Adipocyte (in vitro differentiated cells): ENCODE data around the gene OSCP1.

ENCODE experiments used
- DNase-seq: peaks from one replicate; pipeline ENCODE4 v3.0.0-alpha.2; 2015; ENCODE audit warnings: low read depth
- H3K27me3 ChIP-seq: replicated peaks from 2 replicates; pipeline ENCODE4 v1.7.0; 2013; ENCODE audit warnings: mild to moderate bottlenecking, low read length, moderate library complexity; ENCODE audit not compliant: control insufficient read depth, insufficient read depth
- H3K36me3 ChIP-seq: 2 replicates; pipeline ENCODE4 v1.7.0; 2013; ENCODE audit warnings: low read length, mild to moderate bottlenecking, moderate library complexity; ENCODE audit not compliant: control insufficient read depth, insufficient read depth, severe bottlenecking
- H3K4me1 ChIP-seq: 2 replicates; pipeline ENCODE4 v1.7.0; 2013; ENCODE audit warnings: mild to moderate bottlenecking, low read length, moderate library complexity; ENCODE audit not compliant: control insufficient read depth, insufficient read depth
- H3K4me3 ChIP-seq: 2 replicates; pipeline ENCODE4 v1.7.0; 2013; ENCODE audit warnings: mild to moderate bottlenecking, low read length, moderate library complexity
- H3K9ac ChIP-seq: 2 replicates; pipeline ENCODE4 v1.7.0; 2013; ENCODE audit warnings: mild to moderate bottlenecking, low read length, moderate library complexity
- H3K9me3 ChIP-seq: 2 replicates; pipeline ENCODE4 v1.7.0; 2013; ENCODE audit warnings: mild to moderate bottlenecking, low read length, moderate library complexity; ENCODE audit not compliant: control insufficient read depth

Gene OSCP1

DNA sequence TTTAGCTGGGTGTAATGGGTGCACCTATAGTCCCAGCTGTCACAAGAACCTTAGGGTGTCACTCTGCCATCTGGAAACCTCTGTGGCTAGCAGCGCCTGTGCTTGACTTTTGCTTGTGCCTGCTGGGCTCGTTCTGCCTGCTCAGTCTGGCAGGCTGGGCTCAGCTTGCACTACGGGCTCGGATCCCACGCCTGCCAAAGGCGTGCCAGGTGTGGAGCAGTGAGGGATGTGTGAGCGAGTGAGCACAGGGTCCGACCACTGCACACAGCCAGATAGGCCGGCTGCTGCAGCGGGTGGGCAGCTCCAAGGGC, 49.8 kb downstream of the OSCP1 start:
- Histone ChIP-seq H3K27me3 (no peaks in the 10 kb centered on the region), H3K4me3 (peak overlapping the region; percentile 66), H3K9me3 (no peaks in the 10 kb centered on the region), H3K36me3 (no peaks in the 10 kb centered on the region), H3K4me1 (peaks cover 14% of the 10 kb centered on the region), H3K9ac (peak overlapping the region; percentile 82)
- no peak for DNase-seq

DNA sequence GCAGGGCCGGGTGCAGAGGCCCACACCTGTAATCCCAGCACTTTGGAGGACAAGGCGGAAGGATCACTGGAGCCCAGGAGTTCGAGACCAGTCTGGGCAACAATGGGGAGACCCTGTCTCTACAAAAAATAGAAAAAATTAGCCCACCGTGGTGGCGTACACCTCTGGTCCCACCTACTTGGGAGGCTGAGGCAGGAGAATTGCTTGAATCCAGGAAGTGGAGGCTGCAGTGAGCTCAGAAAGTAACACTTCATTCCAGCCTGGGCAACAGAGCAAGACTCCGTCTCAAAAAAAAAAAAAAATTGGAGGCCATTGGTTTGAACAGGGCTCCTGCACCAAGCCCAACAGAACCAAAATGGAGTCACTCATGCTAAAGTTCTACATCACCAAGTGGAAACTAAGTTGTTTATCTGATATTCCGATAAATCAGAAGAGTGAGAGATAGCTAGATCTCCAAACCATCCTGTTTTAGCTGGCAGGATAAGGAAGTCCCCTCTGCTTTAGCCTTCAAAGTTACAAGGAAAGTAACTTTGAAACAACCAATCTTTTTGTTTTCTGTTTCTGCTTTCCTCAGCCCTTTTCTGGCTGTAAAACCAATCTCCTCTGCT, 51.8 kb downstream of the OSCP1 start:
- H3K27me3 ChIP-seq, result no peaks in the 10 kb centered on the region
- H3K4me3 ChIP-seq, result peak overlapping the region; percentile 99
- peak overlapping the region; percentile 97 for H3K9ac ChIP-seq
- H3K9me3 ChIP-seq, result no peaks in the 10 kb centered on the region
- peaks cover 14% of the 10 kb centered on the region for H3K4me1 ChIP-seq
- no peak for DNase-seq
- H3K36me3 ChIP-seq, result peaks cover 6% of the 10 kb centered on the region

- Histone ChIP-seq H3K9ac (peak within 1 kb of the TSS; percentile 97), H3K27me3 (no peaks in the 10 kb centered on the region), H3K36me3 (peaks cover 15% of the 10 kb centered on the region), H3K9me3 (no peaks in the 10 kb centered on the region), H3K4me1 (peaks cover 14% of the 10 kb centered on the region), H3K4me3 (peak within 1 kb of the TSS; percentile 99)
- DNase-seq, result peak; percentile 100
Observed at GRCh38 chr1:36397378-36398230, 52.6 kb downstream of the OSCP1 start, which contains the start of gene LSM10. TSS of gene LSM10 (minus strand) at chr1:36397908. CDS start at chr1:36394129, 3,779 bp downstream.

DNA sequence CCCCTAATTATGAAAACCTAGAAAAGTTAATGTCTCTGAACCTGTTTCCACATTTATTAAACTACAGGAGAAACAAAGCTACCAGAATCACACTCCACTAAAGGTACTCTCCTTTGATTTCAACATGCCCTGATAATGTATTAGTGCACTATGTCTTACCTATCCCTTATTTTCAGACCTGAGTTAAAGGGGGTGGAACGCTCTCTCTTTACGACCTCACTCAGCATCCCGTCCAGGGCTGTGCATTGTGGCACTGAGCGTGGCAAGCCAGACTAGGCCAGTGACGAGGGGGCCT, 53.2 kb downstream of the OSCP1 start:
- H3K27me3 ChIP-seq, result no peaks in the 10 kb centered on the region
- peaks cover 21% of the 10 kb centered on the region for H3K36me3 ChIP-seq
- H3K4me1 ChIP-seq, result peaks cover 14% of the 10 kb centered on the region
- H3K9me3 ChIP-seq, result no peaks in the 10 kb centered on the region
- peak overlapping the region; percentile 99 for H3K4me3 ChIP-seq
- H3K9ac ChIP-seq, result peak overlapping the region; percentile 97
- DNase-seq, result no peak

GRCh38 chr1:36396359-36396758, 53.9 kb downstream of the OSCP1 start:
- Histone ChIP-seq H3K4me3 (no peak overlapping the region), H3K9me3 (no peaks in the 10 kb centered on the region), H3K9ac (peak overlapping the region; percentile 97), H3K36me3 (peaks cover 27% of the 10 kb centered on the region), H3K4me1 (peaks cover 14% of the 10 kb centered on the region), H3K27me3 (no peaks in the 10 kb centered on the region)
- no peak for DNase-seq

GRCh38 chr1:36393686-36394085, 56.6 kb downstream of the OSCP1 start:
- no peak overlapping the region for H3K9ac ChIP-seq
- H3K27me3 ChIP-seq, result no peaks in the 10 kb centered on the region
- H3K4me1 ChIP-seq, result peaks cover 16% of the 10 kb centered on the region
- no peak for DNase-seq
- no peak overlapping the region for H3K4me3 ChIP-seq
- H3K9me3 ChIP-seq, result no peaks in the 10 kb centered on the region
- H3K36me3 ChIP-seq, result peaks cover 40% of the 10 kb centered on the region

- Histone ChIP-seq H3K9me3 (no peaks in the 10 kb centered on the region), H3K4me1 (peaks cover 19% of the 10 kb centered on the region), H3K9ac (no peak overlapping the region), H3K36me3 (peaks cover 40% of the 10 kb centered on the region), H3K4me3 (no peak overlapping the region), H3K27me3 (no peaks in the 10 kb centered on the region)
- no peak for DNase-seq
Observed at GRCh38 chr1:36392836-36393235, 57.4 kb downstream of the OSCP1 start.

- peaks cover 24% of the 10 kb centered on the region for H3K4me1 ChIP-seq
- H3K27me3 ChIP-seq, result no peaks in the 10 kb centered on the region
- no peaks in the 10 kb centered on the region for H3K9me3 ChIP-seq
- no peak overlapping the region for H3K4me3 ChIP-seq
- peaks cover 40% of the 10 kb centered on the region for H3K36me3 ChIP-seq
- DNase-seq, result no peak
- H3K9ac ChIP-seq, result no peak overlapping the region
Observed at GRCh38 chr1:36391271-36391670, 59.0 kb downstream of the OSCP1 start.

- no peak overlapping the region for H3K9ac ChIP-seq
- no peak for DNase-seq
- no peak overlapping the region for H3K4me3 ChIP-seq
- H3K9me3 ChIP-seq, result no peaks in the 10 kb centered on the region
- H3K27me3 ChIP-seq, result no peaks in the 10 kb centered on the region
- H3K4me1 ChIP-seq, result peaks cover 22% of the 10 kb centered on the region
- peaks cover 40% of the 10 kb centered on the region for H3K36me3 ChIP-seq
Observed at GRCh38 chr1:36390411-36390810, 59.8 kb downstream of the OSCP1 start.

DNA sequence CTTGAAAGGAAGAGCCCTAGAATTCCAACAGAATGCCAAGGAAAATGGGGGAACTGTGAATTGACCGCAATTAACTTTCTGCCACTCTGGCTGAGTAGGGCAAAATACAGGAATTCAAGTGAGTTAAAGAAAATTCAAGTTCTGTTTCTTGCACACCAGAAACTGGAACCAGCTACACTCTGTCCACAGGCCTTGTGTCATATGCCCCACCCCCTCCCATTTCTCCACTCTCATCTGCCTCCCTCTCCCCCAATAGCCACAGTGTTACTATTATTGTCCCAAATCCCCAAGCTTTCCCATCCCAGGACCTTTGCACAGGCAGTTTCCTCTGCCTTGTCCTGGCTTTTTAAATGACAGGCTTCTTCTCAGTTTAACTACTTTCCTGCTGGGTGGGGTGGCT, 60.3 kb downstream of the OSCP1 start:
- no peak for DNase-seq
- peaks cover 22% of the 10 kb centered on the region for H3K4me1 ChIP-seq
- H3K9ac ChIP-seq, result no peak overlapping the region
- no peaks in the 10 kb centered on the region for H3K9me3 ChIP-seq
- H3K4me3 ChIP-seq, result no peak overlapping the region
- H3K27me3 ChIP-seq, result no peaks in the 10 kb centered on the region
- peaks cover 40% of the 10 kb centered on the region for H3K36me3 ChIP-seq

GRCh38 chr1:36389261-36389660, 61.0 kb downstream of the OSCP1 start:
- H3K36me3 ChIP-seq, result peaks cover 40% of the 10 kb centered on the region
- DNase-seq, result no peak
- no peaks in the 10 kb centered on the region for H3K9me3 ChIP-seq
- no peak overlapping the region for H3K4me3 ChIP-seq
- H3K4me1 ChIP-seq, result peaks cover 26% of the 10 kb centered on the region
- H3K27me3 ChIP-seq, result no peaks in the 10 kb centered on the region
- no peak overlapping the region for H3K9ac ChIP-seq
